Gastroesophageal sphincter (tissue), 4 donors: ENCODE results near the gene AFF3. TPM values are rescaled to one million over a fixed set of nuclear protein-coding genes. Genes with fewer than 3 reads are reported as not detected.

Experiments
- ATAC-seq: fragments of 150-250 bp; one replicate; pipeline ENCODE4 v1.9.1; 2016; ENCODE audit warnings: mild to moderate bottlenecking, moderate library complexity
- H3K27ac ChIP-seq, 4 donors: fragments of 200-600 bp; sonication (generic) in 3 of 4; 1 replicate in 3 of 4; 2 replicates in 1 of 4; pipeline ENCODE4 v1.5.1; 2016 to 2019
- H3K27me3 ChIP-seq: fragments of 200-600 bp; sonication (generic); one replicate; pipeline ENCODE4 v1.5.1; 2019
- H3K36me3 ChIP-seq, 2 donors: fragments of 200-600 bp; sonication (generic); one replicate each; pipeline ENCODE4 v1.5.1; 2019; ENCODE audit warnings: control low read depth in 1 of 2
- H3K4me1 ChIP-seq, 3 donors: fragments of 200-600 bp; sonication (generic); 1 replicate in 2 of 3; 2 replicates in 1 of 3; pipeline ENCODE4 v1.5.1; 2016 to 2019; ENCODE audit warnings: control low read depth in 2 of 3
- H3K4me3 ChIP-seq, 2 donors: fragments of 200-600 bp; sonication (generic); one replicate each; pipeline ENCODE4 v1.5.1; 2019; ENCODE audit warnings: mild to moderate bottlenecking in 1 of 2, moderate library complexity in 1 of 2
- H3K9me3 ChIP-seq, 3 donors: fragments of 200-600 bp; sonication (generic); one replicate each; pipeline ENCODE4 v1.5.1; 2017 to 2019; ENCODE audit warnings: control low read depth in 2 of 3
- CTCF ChIP-seq, 4 experiments: fragments of 200-600 bp in 2 of 4; fragments of 450-650 bp in 2 of 4; sonication (generic) in 1 of 4; IDR thresholded peaks; one replicate each; pipeline ENCODE4 v1.5.1; 2017 to 2019; ENCODE audit warnings: antibody characterized with exemption in 4 of 4, mild to moderate bottlenecking in 2 of 4, moderate library complexity in 2 of 4
- EP300 ChIP-seq: sonication (generic); formaldehyde crosslinking; IDR thresholded peaks from one replicate; pipeline ENCODE4 v1.6.1; 2017; ENCODE audit warnings: antibody characterized with exemption, mild to moderate bottlenecking
- POLR2A ChIP-seq, 2 donors: fragments of 450-650 bp; IDR thresholded peaks; one replicate each; pipeline ENCODE4 v1.6.1; 2017; ENCODE audit warnings: antibody characterized with exemption in 2 of 2, mild to moderate bottlenecking in 2 of 2, moderate library complexity in 1 of 2
- POLR2AphosphoS5 ChIP-seq: sonication (generic); formaldehyde crosslinking; IDR thresholded peaks from one replicate; pipeline ENCODE4 v1.6.1; 2017; ENCODE audit warnings: antibody characterized with exemption
- WGBS, 2 donors: methylation state at CpG; one replicate each; pipeline ENCODE4 v1.1.5; 2018; ENCODE audit warnings: low coverage in 1 of 2; 5-methylcytosine and 5-hydroxymethylcytosine counted together
- total RNA-seq, 4 donors: library from RNA; depleted of rRNA; stranded (reverse); fragments of >200 nt; gene quantifications; one replicate each; pipeline ENCODE4 v1.1.0, GENCODE V29; 2016

AFF3 gene
- total RNA-seq, 4 donors from 2014 or later = 15.4 to 74.8 (median 37.7) TPM

- H3K36me3 ChIP-seq = no peaks in the 10 kb centered on the region
Measured at GRCh38 chr2:99900556-99900955, 241.8 kb downstream of the AFF3 start.

GRCh38 chr2:99899882-99900281 is 242.5 kb downstream of the AFF3 start:
- no peak for ATAC-seq
- no peak overlapping the region for H3K27ac ChIP-seq
- no peak for TF ChIP-seq EP300
- H3K4me3 ChIP-seq = no peak overlapping the region
- H3K27me3 ChIP-seq = no peaks in the 10 kb centered on the region
- no peaks in the 10 kb centered on the region for H3K36me3 ChIP-seq
- no peaks in the 10 kb centered on the region for H3K4me1 ChIP-seq
- 79 to 95% methylated on average over 3 of the region's 3 CpGs for WGBS, 2 donors
- H3K9me3 ChIP-seq = no peaks in the 10 kb centered on the region

More at GRCh38 chr2:99900556-99900955, 241.8 kb downstream of the AFF3 start:
- H3K4me1 ChIP-seq = no peaks in the 10 kb centered on the region
- 92 to 94% methylated on average over 5 to 7 of the region's 7 CpGs for WGBS, 2 donors
- no peak for ATAC-seq
- TF ChIP-seq POLR2A (IDR thresholded peaks at IDR 0.05) (no peak), EP300 (no peak), CTCF (IDR thresholded peaks at IDR 0.05) (no peak), POLR2AphosphoS5 (no peak)
- no peaks in the 10 kb centered on the region for H3K9me3 ChIP-seq
- H3K27me3 ChIP-seq = no peaks in the 10 kb centered on the region
- H3K4me3 ChIP-seq = no peak overlapping the region
- no peak overlapping the region for H3K27ac ChIP-seq

GRCh38 chr2:99899058-99899855 is 243.1 kb downstream of the AFF3 start:
- Histone ChIP-seq H3K9me3 (no peaks in the 10 kb centered on the region), H3K4me3 (no peak overlapping the region), H3K36me3 (no peaks in the 10 kb centered on the region), H3K27me3 (no peaks in the 10 kb centered on the region), H3K4me1 (no peaks in the 10 kb centered on the region), H3K27ac (no peak overlapping the region)
- no peak for ATAC-seq
- 91 to 96% methylated on average over 4 to 5 of the region's 5 CpGs for WGBS, 2 donors
- TF ChIP-seq CTCF (IDR thresholded peaks at IDR 0.05) (no peak), POLR2AphosphoS5 (no peak), POLR2A (IDR thresholded peaks at IDR 0.05) (no peak), EP300 (no peak)

DNA sequence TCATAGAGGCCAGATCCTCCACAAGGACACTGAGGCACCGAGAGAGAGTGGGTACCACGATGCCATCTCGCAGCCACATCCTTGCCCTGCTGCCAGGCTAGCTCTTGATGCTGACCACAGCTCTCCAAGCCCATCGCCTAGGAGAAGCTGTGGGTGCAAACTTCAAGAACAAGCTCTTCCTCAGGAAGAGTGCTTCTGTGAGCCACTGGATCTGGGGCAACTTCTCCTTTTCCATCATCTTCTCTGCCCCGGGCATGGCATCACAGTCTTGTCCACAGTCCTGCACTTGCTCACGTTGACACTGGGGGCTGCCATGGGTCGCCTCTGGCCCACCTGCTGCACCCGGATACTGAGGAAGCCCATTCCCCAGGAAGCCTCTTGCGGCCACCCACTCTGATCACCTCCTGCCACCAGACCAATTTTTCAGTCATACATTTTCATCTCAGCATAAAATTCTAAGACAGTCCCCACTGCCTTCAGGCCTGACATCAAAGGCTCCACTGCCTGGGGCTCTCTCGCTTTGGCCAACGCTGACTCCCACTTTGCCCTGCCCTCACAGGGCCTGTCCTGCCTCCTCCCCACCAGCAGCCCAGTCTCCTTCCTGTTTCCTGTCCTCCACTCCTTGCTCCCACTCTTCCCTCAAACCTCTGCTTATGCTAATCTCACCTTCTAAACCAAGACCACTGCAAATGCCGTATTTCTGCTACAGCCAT is 243.9 kb downstream of the AFF3 start:
- no peak for ATAC-seq
- Histone ChIP-seq H3K27me3 (no peaks in the 10 kb centered on the region), H3K36me3 (no peaks in the 10 kb centered on the region), H3K27ac (no peak overlapping the region), H3K4me1 (no peaks in the 10 kb centered on the region), H3K9me3 (no peaks in the 10 kb centered on the region), H3K4me3 (no peak overlapping the region)
- TF ChIP-seq POLR2A (IDR thresholded peaks at IDR 0.05) = no peak
- no peak for TF ChIP-seq EP300
- no peak for TF ChIP-seq CTCF (IDR thresholded peaks at IDR 0.05)
- TF ChIP-seq POLR2AphosphoS5 = no peak
- 84 to 100% methylated on average over 1 to 11 of the region's 12 CpGs for WGBS, 2 donors

DNA sequence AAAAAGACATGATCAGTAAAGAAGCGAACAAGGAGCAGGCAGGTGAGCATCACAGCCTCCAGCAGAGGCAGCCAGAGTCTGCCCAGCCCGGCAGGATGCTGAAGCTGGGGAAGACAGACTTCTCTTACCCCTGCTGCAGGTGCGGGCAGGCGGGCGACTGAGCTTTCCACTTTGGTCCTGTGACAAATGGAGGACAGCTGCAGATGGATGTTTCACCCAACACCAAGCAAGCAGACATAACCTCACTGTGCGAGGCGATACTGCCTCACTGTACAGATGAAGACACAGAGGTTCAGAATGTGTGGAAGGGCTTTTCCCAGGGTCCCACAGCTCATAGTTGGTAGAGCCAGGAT is 251.0 kb downstream of the AFF3 start:
- no peak for ATAC-seq
- no peaks in the 10 kb centered on the region for H3K27me3 ChIP-seq
- 91% methylated on average over 7 of the region's 7 CpGs; no CpG with 5 or more reads in 1 of the 2 donors for WGBS, 2 donors
- H3K4me1 ChIP-seq = no peaks in the 10 kb centered on the region
- H3K27ac ChIP-seq = no peak overlapping the region
- no peak overlapping the region for H3K4me3 ChIP-seq
- H3K36me3 ChIP-seq = no peaks in the 10 kb centered on the region
- no peak for TF ChIP-seq EP300
- no peak for TF ChIP-seq CTCF (IDR thresholded peaks at IDR 0.05)
- no peak for TF ChIP-seq POLR2A (IDR thresholded peaks at IDR 0.05)
- TF ChIP-seq POLR2AphosphoS5 = no peak
- H3K9me3 ChIP-seq = no peaks in the 10 kb centered on the region
